Left kidney (tissue), 2 donors: Measurements from ENCODE around the gene EMP3. TPM values are rescaled to one million over a fixed set of nuclear protein-coding genes. Genes with fewer than 3 reads are reported as not detected.
"Not testable (repeated sequence)": the region's sequence is repeated elsewhere in the genome, so short reads cannot be mapped to it uniquely, and the experiment has no call there.

Experiments used
- DNase-seq: peaks from one replicate; pipeline ENCODE4 v3.0.0-alpha.2; 2013
- polyA plus RNA-seq: library from polyadenylated mRNA; unstranded; fragments of 120-200 nt; gene quantifications from one replicate; pipeline ENCODE4 v1.2.1, GENCODE V29; 2013; ENCODE audit not compliant: insufficient read length

EMP3 gene
- polyA plus RNA-seq, 1 donor, result 62.3 TPM

DNA sequence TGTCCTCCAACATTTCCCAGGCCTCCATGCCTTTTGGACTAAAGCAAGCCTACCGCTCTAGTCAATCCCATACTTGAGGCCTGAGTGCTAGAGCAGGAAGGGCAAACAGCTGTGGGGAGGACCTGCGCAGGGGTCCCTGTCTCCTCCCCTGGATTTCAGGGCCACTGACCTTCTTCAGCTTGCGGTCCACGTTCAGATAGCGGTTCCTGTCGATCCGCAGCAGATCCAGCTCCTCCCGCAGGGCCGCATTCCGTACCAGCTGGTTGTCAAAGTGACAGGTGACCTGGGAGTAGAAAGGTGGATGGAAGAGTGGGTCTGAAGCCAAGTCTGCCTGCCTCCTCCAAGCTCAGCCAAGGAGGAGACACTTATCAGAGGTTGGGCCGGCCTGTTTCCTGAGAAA, 14.0 kb upstream of the EMP3 start:
- DNase-seq, result no peak

GRCh38 chr19:48315712-48316111, 9.6 kb upstream of the EMP3 start:
- no peak for DNase-seq

DNA sequence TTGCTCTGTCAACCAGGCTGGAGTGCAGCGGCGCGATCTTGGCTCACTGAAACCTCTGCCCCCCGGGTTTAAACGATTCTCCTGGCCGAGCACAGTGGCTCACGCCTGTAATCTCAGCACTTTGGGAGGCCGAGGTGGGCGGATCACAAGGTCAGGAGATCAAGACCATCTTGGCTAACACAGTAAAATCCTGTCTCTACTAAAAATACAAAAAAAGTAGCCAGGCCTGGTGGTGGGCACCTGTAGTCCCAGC, 7.7 kb upstream of the EMP3 start:
- not testable (repeated sequence) for DNase-seq

GRCh38 chr19:48318286-48318987, 6.9 kb upstream of the EMP3 start:
- DNase-seq, result no peak

DNA sequence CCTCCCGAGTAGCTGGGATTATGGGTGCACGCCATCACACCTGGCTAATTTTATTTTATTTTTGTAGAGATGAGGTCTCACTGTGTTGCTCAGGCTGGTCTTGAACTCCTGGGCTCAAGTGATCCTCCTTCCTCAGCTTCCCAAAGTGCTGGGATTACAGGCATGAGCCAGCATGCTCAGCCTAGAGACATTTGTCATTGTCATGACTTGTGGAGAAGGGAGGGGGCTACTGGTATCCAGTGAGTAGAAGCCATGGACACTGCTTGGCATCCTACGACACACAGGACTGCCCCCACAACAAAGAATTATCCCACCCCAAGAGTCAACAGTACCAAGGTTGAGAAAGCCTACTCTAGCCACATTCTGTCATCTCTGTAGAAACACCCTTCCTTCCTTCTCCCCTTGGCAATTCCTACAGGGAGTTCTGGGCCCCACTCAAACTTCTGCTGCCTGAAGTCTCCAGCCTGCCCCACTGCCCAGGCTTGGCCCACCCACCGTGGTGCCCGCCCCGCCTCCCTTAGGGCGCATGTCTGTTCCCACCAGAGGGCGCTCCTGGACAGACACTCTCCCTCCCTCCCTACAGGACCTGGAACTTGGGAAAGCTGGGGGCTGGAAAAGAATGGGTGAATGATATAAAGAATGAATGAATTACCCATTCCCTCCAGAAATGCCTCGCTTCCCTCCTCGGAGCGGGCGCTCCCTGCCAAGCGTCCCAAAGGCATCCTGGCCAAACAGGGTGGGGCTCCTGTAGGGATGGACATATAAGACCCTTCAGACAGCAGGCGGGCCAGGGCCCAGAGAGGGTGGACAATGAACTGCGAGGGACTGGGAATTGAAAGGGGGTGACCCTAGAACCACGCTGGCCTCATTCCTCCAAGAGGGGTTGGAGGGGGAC, 5.5 kb upstream of the EMP3 start:
- DNase-seq, result peak; percentile 61

DNA sequence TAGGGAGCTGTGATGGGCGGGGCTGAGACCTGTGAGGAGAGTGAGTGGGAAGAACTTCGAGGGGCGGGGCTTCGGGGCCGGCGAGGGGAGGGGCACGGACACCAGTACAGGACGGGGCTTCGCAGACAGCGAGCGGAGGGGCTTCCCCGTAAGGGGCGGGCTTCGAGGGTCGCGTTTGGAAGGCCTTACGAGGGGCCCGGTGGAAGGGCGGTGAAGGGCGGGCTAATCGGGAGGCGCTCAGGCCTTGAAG, 4.1 kb upstream of the EMP3 start:
- peak; percentile 92 for DNase-seq

DNA sequence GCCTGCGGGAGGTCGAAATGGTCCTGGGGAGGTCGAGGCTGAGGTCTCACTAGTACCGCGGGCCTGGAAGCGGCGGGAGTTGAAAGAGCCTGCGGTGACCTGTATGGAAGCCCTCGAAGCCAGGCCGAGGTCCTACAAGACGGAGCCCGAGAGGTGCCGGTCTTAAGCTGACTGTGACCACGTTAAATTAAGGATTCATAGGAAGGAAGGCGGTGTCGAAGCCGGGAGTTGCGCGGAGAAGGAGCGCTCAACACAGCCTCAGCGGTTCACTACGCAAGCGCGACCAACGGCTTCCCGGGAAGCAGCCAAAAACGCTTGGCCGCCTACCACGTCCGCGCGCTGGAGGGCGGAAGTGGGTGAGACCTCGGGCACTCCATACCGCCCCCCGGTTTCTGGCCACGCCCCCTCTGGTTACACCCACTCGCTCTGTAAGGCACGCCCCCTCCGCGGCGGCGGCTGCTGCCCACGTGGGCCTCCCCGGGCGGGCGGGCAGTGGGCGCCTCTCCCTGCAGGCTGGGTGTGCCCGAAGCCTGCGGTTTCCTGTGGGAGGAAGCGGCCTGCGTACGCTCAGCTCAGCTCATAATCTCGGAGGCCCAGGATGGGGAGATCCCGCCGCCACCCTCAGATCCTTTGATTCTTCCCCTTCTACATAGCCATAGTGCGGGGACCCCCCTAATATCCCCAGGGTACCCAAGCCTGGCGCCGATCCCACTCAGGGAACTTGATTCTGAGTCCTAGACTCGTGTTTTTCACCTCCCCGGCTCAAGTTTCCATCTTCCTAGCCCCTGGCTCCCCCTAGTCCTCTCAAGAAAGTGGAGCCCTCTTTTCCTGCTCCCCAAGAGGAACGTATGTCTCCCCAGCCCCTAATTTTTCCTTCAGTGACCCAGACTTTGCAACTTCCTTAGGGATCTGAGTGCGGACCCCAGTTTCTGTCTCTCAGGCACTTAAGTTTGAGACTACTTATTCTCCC, 3.4 kb upstream of the EMP3 start:
- peak; percentile 96 for DNase-seq

- no peak for DNase-seq
These were observed 4.0 kb downstream of the EMP3 start for GRCh38 chr19:48329167-48329891.

DNA sequence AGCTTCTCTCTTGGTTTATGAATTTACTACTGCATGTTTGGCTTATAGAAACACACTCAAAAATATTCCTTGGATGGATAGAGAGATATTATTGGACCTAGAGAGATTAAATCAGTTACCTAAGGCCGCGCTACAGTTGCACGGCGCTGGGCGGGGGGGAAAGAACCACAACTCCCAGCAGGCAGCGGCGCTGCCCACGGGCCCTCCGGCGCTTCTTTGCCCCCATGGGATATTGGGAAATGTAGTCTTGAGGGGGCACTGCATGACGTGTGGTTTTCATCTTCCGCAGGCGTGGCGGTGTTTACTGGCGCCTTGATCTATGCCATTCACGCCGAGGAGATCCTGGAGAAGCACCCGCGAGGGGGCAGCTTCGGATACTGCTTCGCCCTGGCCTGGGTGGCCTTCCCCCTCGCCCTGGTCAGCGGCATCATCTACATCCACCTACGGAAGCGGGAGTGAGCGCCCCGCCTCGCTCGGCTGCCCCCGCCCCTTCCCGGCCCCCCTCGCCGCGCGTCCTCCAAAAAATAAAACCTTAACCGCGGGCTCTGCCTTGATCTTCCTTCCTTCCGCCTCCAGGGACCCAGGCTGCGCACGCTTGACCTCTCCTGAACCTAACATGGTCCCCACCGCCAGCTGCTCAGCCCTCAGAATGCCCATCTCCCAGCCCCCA, 4.8 kb downstream of the EMP3 start:
- DNase-seq, result peak; percentile 85

DNA sequence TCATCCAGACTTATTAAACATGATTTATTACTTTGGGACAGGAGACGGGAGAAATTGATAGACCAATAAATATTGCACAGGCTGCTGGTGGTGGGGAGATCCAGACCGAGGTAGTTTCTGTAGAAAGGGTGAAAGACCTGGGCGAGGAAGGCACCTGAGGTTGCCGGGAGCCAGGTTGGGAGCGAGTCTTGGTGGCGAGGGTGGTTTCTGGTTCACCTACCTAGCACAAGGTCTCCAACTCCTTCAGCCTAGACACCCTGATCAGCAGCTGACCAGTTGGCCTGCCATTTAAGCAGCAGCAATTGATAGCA, 7.0 kb downstream of the EMP3 start:
- no peak for DNase-seq

- DNase-seq, result peak; percentile 95
These were observed 7.5 kb downstream of the EMP3 start for GRCh38 chr19:48332662-48333466.

DNA sequence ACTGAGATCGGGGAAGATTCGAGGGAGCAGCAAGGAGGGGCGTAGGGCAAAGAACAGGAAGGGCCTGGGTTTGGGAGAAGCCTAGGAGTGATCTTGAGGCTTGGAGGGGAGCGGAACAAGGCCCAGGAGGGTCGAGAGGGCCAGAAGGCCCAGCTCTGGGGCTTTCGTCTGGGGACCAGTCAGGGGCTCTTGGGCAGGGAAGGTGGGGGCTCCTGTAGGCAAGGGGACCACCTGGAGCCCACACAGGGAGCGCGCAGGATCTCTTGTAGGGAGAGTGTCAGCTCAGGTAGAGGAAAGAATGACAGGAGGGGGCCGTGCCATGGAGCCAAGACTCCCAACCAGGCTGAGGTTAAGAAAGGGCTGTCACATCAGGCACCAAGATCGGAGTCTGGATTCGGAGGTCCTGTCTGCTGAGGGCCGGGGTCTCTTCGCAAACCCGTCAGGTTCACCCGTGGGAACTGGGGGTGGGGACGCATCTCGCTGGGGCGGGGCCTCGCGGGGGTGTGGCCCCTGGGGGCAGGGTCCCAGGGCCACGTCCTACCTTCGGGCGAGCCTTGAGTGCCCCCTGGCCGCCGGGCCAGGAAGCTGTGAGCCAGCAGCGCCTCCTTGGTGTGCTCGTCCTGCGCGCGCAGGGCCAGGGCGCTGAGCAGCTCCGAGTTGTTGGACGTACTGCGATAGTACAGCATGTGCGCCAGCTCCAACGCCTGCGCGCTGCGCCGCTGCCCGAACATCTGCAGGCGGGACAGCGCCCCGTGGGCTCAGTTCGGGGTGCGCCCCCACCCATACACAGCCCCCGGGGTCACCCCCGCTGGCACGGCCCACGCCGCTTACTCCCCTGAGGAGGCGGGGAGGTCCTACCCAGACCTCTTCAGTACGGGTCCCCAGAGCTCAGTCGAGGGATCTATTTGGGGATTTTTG, 8.4 kb downstream of the EMP3 start:
- peak; percentile 77 for DNase-seq

- no peak for DNase-seq
These were observed 13.0 kb downstream of the EMP3 start for GRCh38 chr19:48338253-48338755.

- DNase-seq, result no peak
These were observed 13.6 kb downstream of the EMP3 start for GRCh38 chr19:48338802-48339503.

- no peak for DNase-seq
These were observed 15.6 kb downstream of the EMP3 start for GRCh38 chr19:48340995-48341394.

GRCh38 chr19:48341515-48342413, 16.4 kb downstream of the EMP3 start:
- no peak for DNase-seq

- no peak for DNase-seq
These were observed 17.0 kb downstream of the EMP3 start for GRCh38 chr19:48342414-48342738.
